K562 (cell line): ENCODE measurements around the gene TRIOBP. TPM values are rescaled to one million over a fixed set of nuclear protein-coding genes. Genes with fewer than 3 reads are reported as not detected.
"Not testable (repeated sequence)": the region's sequence is repeated elsewhere in the genome, so short reads cannot be mapped to it uniquely, and the experiment has no call there.

Source experiments
- ATAC-seq: fragments of 200-7000 bp; cut with Tn5 transposase; 3 replicates; pipeline ENCODE4 v1.9.1; 2020; ENCODE audit warnings: moderate library complexity
- BruUV-seq: library from RNA; stranded (reverse); fragments of 400-500 nt; replicated peaks from 2 replicates; lab custom pipeline; 2021; lab: Mats Ljungman, UMichigan
- CTCF ChIA-PET: fragments of 300-600 bp; formaldehyde crosslinking; extraction: SDS; loops from one replicate; lab custom pipeline; 2021; ENCODE audit warnings: low intra/inter-chr PET ratio; lab: Yijun Ruan, JAX
- POLR2A ChIA-PET: fragments of 300-600, 350-650 bp; sonication (Branson Sonifier 250); formaldehyde crosslinking; extraction: SDS; loops from one replicate; lab custom pipeline; 2021; ENCODE audit warnings: antibody characterized with exemption, inconsistent platforms; lab: Yijun Ruan, JAX
- DNase-seq, 4 experiments: peaks; one replicate each; pipeline versions ENCODE4 v3.0.0 to v3.0.0-alpha.2; 2011 to 2018; ENCODE audit warnings: low spot score in 3 of 4, mixed read lengths in 3 of 4; ENCODE audit errors: extremely low read depth in 1 of 4
- FAIRE-seq: peaks from 2 replicates; lab custom pipeline; 2011; peaks lifted over from hg19 to GRCh38; lab: Jason Lieb, UNC
- H2AFZ ChIP-seq: 2 replicates; pipeline ENCODE4 v1.6.0; 2011; ENCODE audit warnings: low read depth, low read length, control low read depth, inconsistent platforms
- H3K27ac ChIP-seq: fragments of 200-600 bp; 3 replicates; pipeline ENCODE4 v1.8.0; 2011; ENCODE audit warnings: low read depth, mild to moderate bottlenecking, control low read depth, inconsistent platforms, low read length, moderate library complexity, mixed read lengths; ENCODE audit errors: extremely low read depth
- H3K27me3 ChIP-seq, 2 experiments: fragments of 300-600 bp in 1 of 2; 2 replicates in 1 of 2; 3 replicates in 1 of 2; pipeline versions ENCODE4 v1.6.0 to v1.8.0; 2011; ENCODE audit warnings: inconsistent platforms in 2 of 2, low read length in 2 of 2, mild to moderate bottlenecking in 1 of 2, mixed read lengths in 1 of 2, moderate library complexity in 1 of 2; ENCODE audit not compliant: control insufficient read depth in 2 of 2, insufficient read depth in 2 of 2
- H3K36me3 ChIP-seq: fragments of 300-600 bp; 3 replicates; pipeline ENCODE4 v1.8.0; 2011; ENCODE audit warnings: mild to moderate bottlenecking, low read length, inconsistent platforms; ENCODE audit not compliant: control insufficient read depth, insufficient read depth
- H3K4me1 ChIP-seq, 2 experiments: fragments of 200-600 bp in 1 of 2; replicated peaks in 1 of 2; 2 replicates in 1 of 2; 3 replicates in 1 of 2; pipeline versions ENCODE4 v1.5.1 to v1.8.0; 2011; ENCODE audit warnings: inconsistent platforms in 2 of 2, low read length in 2 of 2, mild to moderate bottlenecking in 1 of 2, mixed read lengths in 1 of 2, moderate library complexity in 1 of 2; ENCODE audit not compliant: control insufficient read depth in 2 of 2, insufficient read depth in 2 of 2
- H3K4me2 ChIP-seq: 2 replicates; pipeline ENCODE4 v1.6.1; 2011; ENCODE audit warnings: low read length, control low read depth, inconsistent platforms, mixed read lengths; ENCODE audit not compliant: insufficient read depth
- H3K4me3 ChIP-seq: fragments of 200-600 bp; sonication (generic), shearing (Covaris generic); 2 replicates; pipeline ENCODE4 v1.5.1; 2016; ENCODE audit warnings: control low read depth, inconsistent platforms
- H3K79me2 ChIP-seq: fragments of 200-600 bp; 3 replicates; pipeline ENCODE4 v1.8.0; 2011; ENCODE audit warnings: low read length, inconsistent platforms; ENCODE audit not compliant: control insufficient read depth, insufficient read depth
- H3K9ac ChIP-seq, 2 experiments: 2 replicates each; pipeline versions ENCODE4 v1.6.0 to v1.6.1; 2011; ENCODE audit warnings: low read depth in 2 of 2, low read length in 2 of 2, control low read depth in 1 of 2, inconsistent platforms in 1 of 2, mild to moderate bottlenecking in 1 of 2, mixed read lengths in 1 of 2; ENCODE audit not compliant: insufficient read depth in 1 of 2
- H3K9me1 ChIP-seq: one replicate; pipeline ENCODE4 v1.6.0; 2011; ENCODE audit warnings: inconsistent platforms, mild to moderate bottlenecking, low read length, moderate library complexity; ENCODE audit not compliant: control insufficient read depth, insufficient read depth
- H3K9me3 ChIP-seq: replicated peaks from 2 replicates; pipeline ENCODE4 v1.5.1; 2011; ENCODE audit warnings: low read depth, low read length, inconsistent platforms; ENCODE audit not compliant: control insufficient read depth, insufficient read depth
- H4K20me1 ChIP-seq: replicated peaks from 2 replicates; pipeline ENCODE4 v1.6.1; 2011; ENCODE audit warnings: low read length, inconsistent platforms, mixed read lengths; ENCODE audit not compliant: control insufficient read depth, insufficient read depth
- E2F6 ChIP-seq, 2 experiments: IDR thresholded peaks; 2 replicates each; pipeline ENCODE4 v1.6.1; 2011; ENCODE audit warnings: borderline replicate concordance in 1 of 2, control low read depth in 1 of 2, low read depth in 1 of 2, low read length in 1 of 2, mild to moderate bottlenecking in 1 of 2, mixed read lengths in 1 of 2, moderate library complexity in 1 of 2; ENCODE audit not compliant: insufficient read depth in 1 of 2, insufficient read length in 1 of 2, poor library complexity in 1 of 2, severe bottlenecking in 1 of 2; ENCODE audit errors: extremely low read depth in 1 of 2
- GATAD2B ChIP-seq: fragments of 450-650 bp; IDR thresholded peaks from 2 replicates; pipeline ENCODE4 v1.6.1; 2017; ENCODE audit warnings: mild to moderate bottlenecking, borderline replicate concordance
- L3MBTL2 ChIP-seq: fragments of 450-650 bp; IDR thresholded peaks from 2 replicates; pipeline ENCODE4 v1.6.1; 2016; ENCODE audit warnings: mild to moderate bottlenecking, moderate library complexity
- SOX6 ChIP-seq: fragments of 450-650 bp; IDR thresholded peaks from 2 replicates; pipeline ENCODE4 v1.6.1; 2014; ENCODE audit warnings: mild to moderate bottlenecking
- ZNF696 ChIP-seq: fragments of 250-450 bp; sonication (Bioruptor Pico); conservative IDR thresholded peaks from 2 replicates; pipeline ENCODE4 v1.4.0; 2020; ENCODE audit warnings: mild to moderate bottlenecking, moderate library complexity
- WGBS: fragments of 100-300 bp; shearing (Covaris generic); methylation state at CpG from one replicate; pipeline ENCODE4 v1.1.6; 2016; ENCODE audit warnings: low coverage, mixed read lengths; ENCODE audit not compliant: insufficient coverage; ENCODE audit errors: missing lambda C conversion rate; 5-methylcytosine and 5-hydroxymethylcytosine counted together
- in situ Hi-C: fragments of 300-500 bp; cut with MboI; formaldehyde crosslinking; loops from 4 replicates; pipeline ENCODE4 v1.15.0; 2018; ENCODE audit warnings: inconsistent platforms, mixed read lengths
- intact Hi-C: fragments of 100-400 bp; cut with micrococcal nuclease; formaldehyde crosslinking; loops from 2 replicates; pipeline ENCODE4 v1.14.2; 2022
- polyA plus RNA-seq, 8 experiments: library from polyadenylated mRNA; depleted of rRNA in 4 of 8; stranded (reverse) in 5 of 8; unstranded in 3 of 8; fragments of >200 nt; fragmentation: Nextera tagmentation in 2 of 8; fragmentation: Illumina TruSeq in 1 of 8; extraction: Ambion mirVana in 2 of 8; extraction: Trizol in 1 of 8; gene quantifications; 2 replicates each; pipeline versions ENCODE4 v1.2.1 to v1.2.3, GENCODE V29; 2011 to 2014; ENCODE audit warnings: inconsistent platforms in 1 of 8, missing spikeins in 1 of 8
- total RNA-seq, 7 experiments: library from RNA; depleted of rRNA in 6 of 7; stranded (reverse); fragments of >200 nt in 6 of 7; fragmentation: Illumina TruSeq in 2 of 7; extraction: Trizol in 2 of 7; gene quantifications; 2 replicates each; pipeline versions ENCODE4 v1.2.1 to v1.2.3, GENCODE V29; 2011 to 2021; ENCODE audit warnings: low replicate concordance in 1 of 7

TRIOBP gene
- total and polyA plus RNA-seq, 9 of the 15 experiments (the other 6 are each of a cell fraction or from before 2014, with no cell fraction given): 0.24 to 13.8 (median 5.5) TPM

- TF ChIP-seq ZNF696 (no peak), SOX6 (no peak), GATAD2B (no peak)
Measured at GRCh38 chr22:37796079-37796478, 99.2 kb downstream of the TRIOBP start (continued).

- H4K20me1 ChIP-seq, H3K36me3 ChIP-seq, H3K27ac ChIP-seq, H3K4me2 ChIP-seq, CTCF ChIA-PET, H3K9me1 ChIP-seq, H3K9me3 ChIP-seq, H3K4me3 ChIP-seq, H3K9ac ChIP-seq, DNase-seq, H3K27me3 ChIP-seq, H3K79me2 ChIP-seq, intact Hi-C loops, in situ Hi-C loops, BruUV-seq, ATAC-seq, FAIRE-seq: not testable (repeated sequence)
- Histone ChIP-seq H2AFZ (peak overlapping the region; percentile 32; the same call in 1 of the 2 replicates), H3K4me1 (peaks cover 2 to 13% of the 10 kb centered on the region in 2 experiments; a peak in 4 of 5 replicates)
- 84% methylated on average over 6 of the region's 7 CpGs for WGBS
- POLR2A ChIA-PET: interaction anchor here (0.6 kb wide), 1 partner anchor 16 kb away, joined by 3 read pairs; no protein-coding TSS in a partner anchor
Measured at GRCh38 chr22:37797259-37797658, 100.4 kb downstream of the TRIOBP start.

- CTCF ChIA-PET: no interaction called here
- FAIRE-seq: no peak
- ATAC-seq: no peak
- TF ChIP-seq E2F6 (IDR thresholded peaks at IDR 0.05; ENCODE audit: borderline replicate concordance in 1 of 2, extremely low read depth in 1 of 2, insufficient read depth in 1 of 2, insufficient read length in 1 of 2, low read depth in 1 of 2, low read length in 1 of 2, poor library complexity in 1 of 2, severe bottlenecking in 1 of 2) (peak; percentile 34 to 84), L3MBTL2 (peak; percentile 86)
Measured at GRCh38 chr22:37797874-37798500, 101.1 kb downstream of the TRIOBP start.

More at GRCh38 chr22:37797874-37798500, 101.1 kb downstream of the TRIOBP start:
- H3K9me1 ChIP-seq: no peaks in the 10 kb centered on the region
- peaks cover 3 to 20% of the 10 kb centered on the region in 2 experiments; a peak in 4 of 5 replicates for H3K4me1 ChIP-seq
- H3K79me2 ChIP-seq: no peaks in the 10 kb centered on the region
- no peaks in the 10 kb centered on the region for H4K20me1 ChIP-seq
- WGBS: 57% methylated on average over 12 of the region's 14 CpGs
- no peaks in the 10 kb centered on the region for H3K27me3 ChIP-seq
- DNase-seq: no peak
- POLR2A ChIA-PET: no interaction called here
- H2AFZ ChIP-seq: peak overlapping the region; percentile 81
- no peaks in the 10 kb centered on the region for H3K36me3 ChIP-seq
- H3K27ac ChIP-seq: no peak overlapping the region
- H3K4me3 ChIP-seq: no peak overlapping the region
- no peak overlapping the region for H3K4me2 ChIP-seq
- no TSS peak for BruUV-seq
- H3K9me3 ChIP-seq: no peaks in the 10 kb centered on the region
- H3K9ac ChIP-seq: peak overlapping the region in 1 of 2 experiments; percentile 7; a peak in 1 of 4 replicates
- intact Hi-C loops: no loop called here
- in situ Hi-C loops: no loop called here
